IMR-90 (cell line): ENCODE results near the gene DIP2A. TPM values are rescaled to one million over a fixed set of nuclear protein-coding genes. Genes with fewer than 3 reads are reported as not detected.

ENCODE experiments used
- ATAC-seq: fragments of 200-7000 bp; cut with Tn5 transposase; 2 replicates; pipeline ENCODE4 v1.9.1; 2020; ENCODE audit warnings: low read depth, mild to moderate bottlenecking, moderate library complexity
- BruUV-seq: library from RNA; stranded (reverse); fragments of 400-500 nt; replicated peaks from 2 replicates; lab custom pipeline; 2021; lab: Mats Ljungman, UMichigan
- CTCF ChIA-PET: fragments of 300-600 bp; formaldehyde crosslinking; extraction: SDS; loops from one replicate; lab custom pipeline; 2021; ENCODE audit warnings: antibody characterized with exemption; lab: Yijun Ruan, JAX
- POLR2A ChIA-PET: fragments of 300-600 bp; sonication (Branson Sonifier 250); formaldehyde crosslinking; loops from one replicate; lab custom pipeline; 2022; ENCODE audit warnings: antibody characterized with exemption; ENCODE audit not compliant: unreplicated experiment; lab: Charles Lee
- DNase-seq: peaks from one replicate; pipeline ENCODE4 v3.0.0; 2013
- H2AFZ ChIP-seq: replicated peaks from 2 replicates; pipeline ENCODE3; 2013; ENCODE audit warnings: low read length, mild to moderate bottlenecking; ENCODE audit not compliant: poor library complexity
- H2AK5ac ChIP-seq: 2 replicates; pipeline ENCODE4 v1.6.1; 2013; ENCODE audit warnings: low read depth, low read length, inconsistent platforms
- H2AK9ac ChIP-seq: replicated peaks from 2 replicates; pipeline ENCODE3; 2013; ENCODE audit warnings: mild to moderate bottlenecking, low read depth, low read length, moderate library complexity; ENCODE audit not compliant: poor library complexity
- H2BK120ac ChIP-seq: 2 replicates; pipeline ENCODE4 v1.6.1; 2013; ENCODE audit warnings: low read depth, low read length, inconsistent platforms
- H2BK15ac ChIP-seq: 3 replicates; pipeline ENCODE4 v1.6.1; 2013; ENCODE audit warnings: low read depth, low read length, inconsistent platforms
- H2BK20ac ChIP-seq: 2 replicates; pipeline ENCODE4 v1.6.1; 2013; ENCODE audit warnings: low read depth, mild to moderate bottlenecking, inconsistent platforms, low read length, moderate library complexity
- H2BK5ac ChIP-seq: 2 replicates; pipeline ENCODE4 v1.6.1; 2013; ENCODE audit warnings: mild to moderate bottlenecking, low read depth, low read length, inconsistent platforms; ENCODE audit not compliant: poor library complexity, severe bottlenecking
- H3K14ac ChIP-seq: replicated peaks from 2 replicates; pipeline ENCODE4 v1.6.1; 2013; ENCODE audit warnings: low read depth, low read length, inconsistent platforms
- H3K18ac ChIP-seq: 2 replicates; pipeline ENCODE4 v1.6.1; 2013; ENCODE audit warnings: low read depth, low read length, control low read depth
- H3K23ac ChIP-seq: 2 replicates; pipeline ENCODE4 v1.6.1; 2013; ENCODE audit warnings: low read depth, low read length, inconsistent platforms
- H3K27ac ChIP-seq: 2 replicates; pipeline ENCODE4 v1.5.1; 2013; ENCODE audit warnings: mild to moderate bottlenecking, control low read depth, low read length; ENCODE audit not compliant: insufficient read depth
- H3K27me3 ChIP-seq: 2 replicates; pipeline ENCODE4 v1.6.1; 2013; ENCODE audit warnings: low read length; ENCODE audit not compliant: control insufficient read depth, insufficient read depth
- H3K36me3 ChIP-seq: 2 replicates; pipeline ENCODE4 v1.6.1; 2013; ENCODE audit warnings: low read length, mixed read lengths; ENCODE audit not compliant: control insufficient read depth, insufficient read depth
- H3K4ac ChIP-seq: 2 replicates; pipeline ENCODE4 v1.6.1; 2013; ENCODE audit warnings: low read depth, low read length, inconsistent platforms
- H3K4me1 ChIP-seq: 2 replicates; pipeline ENCODE4 v1.6.1; 2013; ENCODE audit warnings: low read length, mixed read lengths; ENCODE audit not compliant: control insufficient read depth, insufficient read depth
- H3K4me2 ChIP-seq: 2 replicates; pipeline ENCODE4 v1.6.1; 2013; ENCODE audit warnings: low read depth, mild to moderate bottlenecking, control low read depth, low read length, moderate library complexity
- H3K4me3 ChIP-seq: 2 replicates; pipeline ENCODE4 v1.5.1; 2013; ENCODE audit warnings: low read depth, mild to moderate bottlenecking, control low read depth, low read length, moderate library complexity; ENCODE audit not compliant: insufficient read depth
- H3K56ac ChIP-seq: 2 replicates; pipeline ENCODE4 v1.6.1; 2013; ENCODE audit warnings: low read length, inconsistent platforms; ENCODE audit not compliant: insufficient read depth; ENCODE audit errors: extremely low read depth
- H3K79me1 ChIP-seq, 2 experiments: 2 replicates each; pipeline ENCODE4 v1.6.1; 2013; ENCODE audit warnings: low read length in 2 of 2, inconsistent platforms in 1 of 2, low read depth in 1 of 2
- H3K9ac ChIP-seq: 2 replicates; pipeline ENCODE4 v1.6.1; 2013; ENCODE audit warnings: low read depth, low read length, control low read depth
- H3K9me1 ChIP-seq: 2 replicates; pipeline ENCODE4 v1.6.1; 2013; ENCODE audit warnings: low read length, inconsistent platforms; ENCODE audit not compliant: insufficient read depth
- H3K9me3 ChIP-seq: 2 replicates; pipeline ENCODE4 v1.6.1; 2013; ENCODE audit warnings: low read length; ENCODE audit not compliant: control insufficient read depth, insufficient read depth
- H4K20me1 ChIP-seq: 2 replicates; pipeline ENCODE4 v1.6.1; 2013; ENCODE audit warnings: low read length, inconsistent platforms; ENCODE audit not compliant: insufficient read depth
- H4K5ac ChIP-seq: 2 replicates; pipeline ENCODE4 v1.6.1; 2013; ENCODE audit warnings: mild to moderate bottlenecking, low read depth, low read length, control low read depth
- H4K8ac ChIP-seq, 2 experiments: 2 replicates each; pipeline ENCODE4 v1.6.1; 2013; ENCODE audit warnings: low read depth in 2 of 2, low read length in 2 of 2, control low read depth in 1 of 2, inconsistent platforms in 1 of 2
- H4K91ac ChIP-seq: 2 replicates; pipeline ENCODE4 v1.6.1; 2013; ENCODE audit warnings: low read depth, low read length, inconsistent platforms; ENCODE audit not compliant: insufficient read depth
- CEBPB ChIP-seq: IDR thresholded peaks from 2 replicates; pipeline ENCODE4 v1.6.1; 2012; ENCODE audit warnings: low read depth, low read length, improper control_type of control experiment
- CHD1 ChIP-seq: IDR thresholded peaks from 2 replicates; pipeline ENCODE4 v1.6.1; 2012; ENCODE audit warnings: low read depth, low read length, improper control_type of control experiment
- FOS ChIP-seq: fragments of 150-350 bp; IDR thresholded peaks from 2 replicates; pipeline ENCODE4 v1.6.1; 2016; ENCODE audit warnings: low read depth, low read length
- MXI1 ChIP-seq: IDR thresholded peaks from 2 replicates; pipeline ENCODE4 v1.6.1; 2012; ENCODE audit warnings: low read depth, mild to moderate bottlenecking, low read length, moderate library complexity, borderline replicate concordance
- NFE2L2 ChIP-seq: fragments of 150-350 bp; IDR thresholded peaks from 2 replicates; pipeline ENCODE4 v1.6.1; 2016; ENCODE audit warnings: low read depth, mild to moderate bottlenecking, low read length
- POLR2A ChIP-seq: IDR thresholded peaks from 2 replicates; pipeline ENCODE4 v1.6.1; 2012; ENCODE audit warnings: mild to moderate bottlenecking, low read depth, low read length
- RAD21 ChIP-seq: IDR thresholded peaks from 2 replicates; pipeline ENCODE4 v1.6.1; 2012; ENCODE audit warnings: low read length, improper control_type of control experiment
- SMC3 ChIP-seq: fragments of 150-350 bp; IDR thresholded peaks from 2 replicates; pipeline ENCODE4 v1.6.1; 2016; ENCODE audit warnings: low read depth, mild to moderate bottlenecking, antibody characterized with exemption, low read length, moderate library complexity
- WGBS, 2 experiments: methylation state at CpG; one replicate each; pipeline versions ENCODE4 v1.1.5 to v1.1.7; 2013; ENCODE audit warnings: missing lambda C conversion rate in 2 of 2; ENCODE audit not compliant: insufficient read length in 1 of 2; ENCODE audit errors: extremely low coverage in 2 of 2; 5-methylcytosine and 5-hydroxymethylcytosine counted together
- dilution Hi-C: fragments of 300-500 bp; cut with HindIII; formaldehyde crosslinking; loops from one replicate; pipeline ENCODE4 v1.14.3; 2018; ENCODE audit warnings: low sequenced_read_pairs; ENCODE audit not compliant: unreplicated experiment
- in situ Hi-C: fragments of 300-500 bp; cut with MboI; formaldehyde crosslinking; loops from 3 replicates; pipeline ENCODE4 v1.14.3; 2019; ENCODE audit warnings: low sequenced_read_pairs, inconsistent platforms, mixed read lengths
- intact Hi-C: fragments of 100-400 bp; cut with micrococcal nuclease; formaldehyde crosslinking; loops from 2 replicates; pipeline ENCODE4 v1.10.0; 2022
- polyA plus RNA-seq, 3 experiments: library from polyadenylated mRNA; depleted of rRNA; stranded (reverse); fragments of >200 nt; gene quantifications; 2 replicates each; pipeline ENCODE4 v1.2.3, GENCODE V29; 2012; ENCODE audit warnings: low replicate concordance in 1 of 3
- total RNA-seq: library from RNA; depleted of rRNA; stranded (reverse); fragments of >200 nt; gene quantifications from 2 replicates; pipeline ENCODE4 v1.2.3, GENCODE V29; 2012

The DIP2A gene
- total and polyA plus RNA-seq, 2 of the 4 experiments (the other 2 are of a cell fraction), result 17.9 to 24.3 TPM

DNA sequence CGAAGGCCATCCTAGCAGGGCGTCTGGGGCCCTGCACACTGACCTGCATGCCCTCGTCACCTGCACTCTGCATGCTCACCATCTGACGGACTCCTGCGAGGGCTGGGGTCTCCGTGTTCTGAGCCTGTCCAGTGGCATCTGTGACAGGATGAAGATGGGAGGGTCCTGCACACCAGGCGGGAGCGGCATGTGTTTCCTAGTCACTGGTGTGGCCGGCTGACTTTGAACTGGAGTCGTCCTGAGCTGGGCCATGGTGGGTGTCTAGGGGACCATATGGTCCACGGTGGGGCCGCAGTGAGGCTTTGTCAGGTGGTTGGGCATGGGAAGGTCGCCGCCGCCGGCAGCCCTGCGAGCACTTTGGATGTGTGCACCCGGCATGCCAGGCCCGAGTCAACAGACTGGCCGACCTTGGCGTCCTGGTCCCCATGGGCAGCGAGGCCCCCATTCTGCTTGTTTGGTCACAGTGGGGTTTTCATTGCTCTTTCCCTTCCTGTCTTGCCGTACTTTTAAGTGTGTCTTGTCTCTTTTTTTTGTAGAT is 16.7 kb upstream of the DIP2A start:
- no peaks in the 10 kb centered on the region for H3K9me3 ChIP-seq
- H3K9me1 ChIP-seq, result no peaks in the 10 kb centered on the region
- H3K56ac ChIP-seq, result no peak overlapping the region
- H4K91ac ChIP-seq, result no peak overlapping the region
- no peak overlapping the region for H2BK5ac ChIP-seq
- no peak overlapping the region for H3K4ac ChIP-seq
- H2BK20ac ChIP-seq, result no peak overlapping the region
- H3K4me3 ChIP-seq, result no peak overlapping the region
- DNase-seq, result no peak
- H3K4me2 ChIP-seq, result no peak overlapping the region
- ATAC-seq, result no peak
- no peak overlapping the region for H3K18ac ChIP-seq
- no peaks in the 10 kb centered on the region for H3K27me3 ChIP-seq
- ChIA-PET CTCF (no interaction called here), POLR2A (no interaction called here)
- no TSS peak for BruUV-seq
- no peak overlapping the region for H4K5ac ChIP-seq
- peaks cover 0 to 12% of the 10 kb centered on the region in 2 experiments; a peak in 2 of 4 replicates for H3K79me1 ChIP-seq
- H2AK5ac ChIP-seq, result no peak overlapping the region
- peaks cover 56% of the 10 kb centered on the region for H3K36me3 ChIP-seq
- no peak overlapping the region for H2AFZ ChIP-seq
- no peak overlapping the region for H2AK9ac ChIP-seq
- H3K4me1 ChIP-seq, result no peaks in the 10 kb centered on the region
- in situ Hi-C loops (no loop called here), dilution Hi-C loops (no loop called here), intact Hi-C loops (no loop called here)
- TF ChIP-seq CHD1, result no peak
- TF ChIP-seq MXI1, result no peak
- TF ChIP-seq CEBPB, result no peak
- TF ChIP-seq SMC3, result no peak
- no peak for TF ChIP-seq FOS
- TF ChIP-seq NFE2L2, result no peak
- TF ChIP-seq RAD21, result no peak
- no peak for TF ChIP-seq POLR2A
- no peak overlapping the region for H3K23ac ChIP-seq
- 100% methylated on average over 11 of the region's 23 CpGs; no CpG with 5 or more reads in 1 of the 2 experiments for WGBS, 2 experiments
- H2BK15ac ChIP-seq, result no peak overlapping the region
- no peak overlapping the region for H3K9ac ChIP-seq
- no peak overlapping the region for H2BK120ac ChIP-seq
- H4K20me1 ChIP-seq, result no peaks in the 10 kb centered on the region
- H3K27ac ChIP-seq, result no peak overlapping the region
- no peak overlapping the region for H3K14ac ChIP-seq
- H4K8ac ChIP-seq, result no peak overlapping the region
